ENCODE data around the gene DNAJB2.

DNA sequence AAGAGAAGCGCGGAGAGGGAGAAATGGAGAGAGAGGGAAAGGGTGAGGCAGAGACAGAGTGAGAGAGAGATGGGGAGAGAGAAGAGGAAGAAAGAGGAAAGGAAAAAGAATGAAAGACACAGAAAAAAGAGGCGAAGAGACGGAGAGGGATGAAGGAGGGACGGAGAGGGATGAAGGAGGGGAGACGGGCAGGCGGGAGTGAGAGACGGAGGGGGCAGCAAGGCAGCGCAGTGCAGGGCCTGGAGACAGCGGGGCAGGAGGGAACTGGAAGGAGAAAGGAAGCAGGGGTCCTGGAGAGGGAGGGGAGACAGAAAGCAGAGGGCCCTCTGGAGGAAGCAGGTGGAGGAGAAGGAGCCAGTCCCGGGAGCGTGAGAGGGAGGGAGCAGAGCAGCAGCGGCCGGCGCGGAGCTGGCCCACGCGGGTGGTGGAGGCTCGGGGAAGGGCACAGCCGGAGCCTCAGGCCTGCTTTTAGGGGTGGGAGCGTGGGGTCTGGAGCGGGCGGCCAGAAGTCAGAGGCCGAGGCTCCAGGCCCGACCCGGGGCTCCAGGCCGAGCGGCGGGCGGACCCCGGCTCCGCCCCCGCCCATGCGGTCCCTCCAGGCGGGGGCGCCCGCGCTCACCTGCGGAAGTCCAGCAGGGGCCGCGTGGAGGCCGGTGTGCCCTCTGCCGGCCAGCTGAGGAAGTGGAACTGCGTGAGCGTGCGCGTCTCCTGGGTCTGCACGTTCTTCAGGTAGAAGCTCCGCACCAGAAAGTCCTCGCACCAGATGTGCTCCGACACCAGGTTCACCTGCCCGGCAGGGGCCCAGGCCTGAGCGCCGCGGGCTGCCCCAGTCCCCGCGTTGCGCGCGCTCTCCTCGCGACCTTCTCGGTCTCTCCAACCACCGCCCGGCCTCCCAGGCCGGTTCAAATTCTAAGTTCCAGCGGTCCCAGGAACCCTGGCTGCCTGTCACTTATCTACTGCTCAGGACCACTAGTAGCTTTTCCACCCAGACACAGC lies 15.5 kb downstream of the DNAJB2 start:
- TF ChIP-seq, protein P1, sequence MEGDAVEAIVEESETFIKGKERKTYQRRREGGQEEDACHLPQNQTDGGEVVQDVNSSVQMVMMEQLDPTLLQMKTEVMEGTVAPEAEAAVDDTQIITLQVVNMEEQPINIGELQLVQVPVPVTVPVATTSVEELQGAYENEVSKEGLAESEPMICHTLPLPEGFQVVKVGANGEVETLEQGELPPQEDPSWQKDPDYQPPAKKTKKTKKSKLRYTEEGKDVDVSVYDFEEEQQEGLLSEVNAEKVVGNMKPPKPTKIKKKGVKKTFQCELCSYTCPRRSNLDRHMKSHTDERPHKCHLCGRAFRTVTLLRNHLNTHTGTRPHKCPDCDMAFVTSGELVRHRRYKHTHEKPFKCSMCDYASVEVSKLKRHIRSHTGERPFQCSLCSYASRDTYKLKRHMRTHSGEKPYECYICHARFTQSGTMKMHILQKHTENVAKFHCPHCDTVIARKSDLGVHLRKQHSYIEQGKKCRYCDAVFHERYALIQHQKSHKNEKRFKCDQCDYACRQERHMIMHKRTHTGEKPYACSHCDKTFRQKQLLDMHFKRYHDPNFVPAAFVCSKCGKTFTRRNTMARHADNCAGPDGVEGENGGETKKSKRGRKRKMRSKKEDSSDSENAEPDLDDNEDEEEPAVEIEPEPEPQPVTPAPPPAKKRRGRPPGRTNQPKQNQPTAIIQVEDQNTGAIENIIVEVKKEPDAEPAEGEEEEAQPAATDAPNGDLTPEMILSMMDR (IDR thresholded peaks at IDR 0.05): peak; percentile 95 to 99
- TF ChIP-seq POLR2A (IDR thresholded peaks at IDR 0.05): no peak
- TF ChIP-seq EP300 (IDR thresholded peaks at IDR 0.05): no peak
- peak in 1 of 3 donors; percentile 25 for TF ChIP-seq POLR2AphosphoS5 (IDR thresholded peaks at IDR 0.05)

All from suprapubic skin (tissue), 4 donors.